ENCODE data around the gene TMOD3.
"Not testable (repeated sequence)": the region's sequence is repeated elsewhere in the genome, so short reads cannot be mapped to it uniquely, and the experiment has no call there.

TMOD3 gene

DNA sequence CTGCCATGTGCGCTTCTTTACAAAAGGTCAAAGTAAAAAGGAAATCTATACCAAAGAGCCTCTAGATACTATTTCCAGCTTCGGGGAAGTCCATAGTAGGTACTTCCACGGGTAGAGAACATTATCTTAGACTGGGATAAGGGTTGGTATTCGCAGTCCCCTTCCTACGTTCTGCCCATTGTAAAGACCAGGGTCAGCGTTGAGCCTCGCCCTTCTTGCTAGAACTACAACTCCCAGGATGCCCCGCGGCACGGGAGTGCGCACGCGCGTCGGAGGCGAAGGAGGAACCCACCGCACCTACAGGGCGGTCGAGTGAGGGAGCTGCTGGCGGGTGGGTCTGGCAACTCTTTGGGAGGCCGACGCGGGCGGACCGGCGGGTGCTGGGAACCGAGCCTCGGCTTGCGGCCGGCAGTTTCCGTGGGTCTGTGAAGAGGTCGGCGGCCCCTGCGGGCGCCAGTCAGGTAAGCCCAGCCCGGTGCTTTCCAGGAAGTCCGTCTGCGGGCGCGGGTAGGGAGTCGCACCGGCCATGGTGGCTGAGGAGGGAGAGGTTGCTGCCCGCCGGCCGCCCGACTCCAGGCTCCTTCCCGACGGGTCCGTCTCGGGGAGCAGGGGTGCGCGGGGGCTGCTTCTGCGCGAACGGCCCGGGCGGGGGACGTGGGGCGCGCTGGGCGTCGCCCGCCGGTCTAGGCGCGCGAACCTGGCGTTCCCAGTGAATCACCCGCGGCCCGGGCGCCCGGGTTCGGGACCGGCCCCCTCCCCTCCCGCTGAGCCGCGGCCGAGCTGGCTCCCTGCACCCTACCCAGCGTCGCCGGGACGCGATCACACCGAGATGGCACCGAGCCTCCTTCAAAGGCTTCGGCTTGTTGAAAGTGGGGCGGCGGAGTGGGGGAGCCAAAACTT lies at the start of gene TMOD3:
TMOD3 (plus strand) TSS at position 278 of the 900 bp plus-strand sequence. CDS start 33,232 bp downstream, outside the sequence.
- Histone ChIP-seq H3K36me3 (ENCODE audit: insufficient read depth, low read length) (no peaks in the 10 kb centered on the region), H2AFZ (ENCODE audit: low read depth, low read length) (peak within 1 kb of the TSS; percentile 78), H3K4me3 (ENCODE audit: low read length) (peak within 1 kb of the TSS; percentile 64), H3K9me3 (ENCODE audit: low read length) (no peaks in the 10 kb centered on the region), H3K4me1 (ENCODE audit: insufficient read depth, low read length) (peaks cover 21% of the 10 kb centered on the region), H3K27me3 (ENCODE audit: insufficient read depth, low read length) (no peaks in the 10 kb centered on the region)

DNA sequence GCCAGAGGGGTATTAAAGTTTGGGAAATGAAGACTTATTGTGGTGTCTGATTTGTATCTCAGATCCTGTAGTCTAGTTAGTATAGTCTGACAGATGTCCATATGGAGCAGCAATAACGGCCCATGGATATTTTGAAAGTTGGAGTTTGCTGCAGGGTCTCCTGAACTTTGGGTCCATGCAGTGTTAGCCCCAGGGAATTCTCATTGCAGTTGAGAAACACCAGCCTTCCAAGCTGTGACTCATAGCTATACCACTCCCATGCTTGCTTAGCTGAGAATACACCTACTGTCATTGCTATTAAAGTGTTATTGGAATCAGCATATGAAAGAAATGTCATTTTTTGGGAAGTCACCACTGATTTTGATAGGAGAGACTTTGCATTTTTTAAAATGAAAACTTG lies 48.8 kb upstream of the TMOD3 start:
- Histone ChIP-seq H3K4me1 (ENCODE audit: insufficient read depth, low read length) (no peaks in the 10 kb centered on the region), H3K36me3 (ENCODE audit: insufficient read depth, low read length) (peaks cover 4% of the 10 kb centered on the region), H2AFZ (ENCODE audit: low read depth, low read length) (no peak overlapping the region), H3K27me3 (ENCODE audit: insufficient read depth, low read length) (no peaks in the 10 kb centered on the region), H3K4me3 (ENCODE audit: low read length) (no peak overlapping the region), H3K9me3 (ENCODE audit: low read length) (no peaks in the 10 kb centered on the region)

- H3K4me3 ChIP-seq (ENCODE audit: low read length) = no peak overlapping the region
- H3K27me3 ChIP-seq (ENCODE audit: insufficient read depth, low read length) = no peaks in the 10 kb centered on the region
- H3K4me1 ChIP-seq (ENCODE audit: insufficient read depth, low read length) = no peaks in the 10 kb centered on the region
- H2AFZ ChIP-seq (ENCODE audit: low read depth, low read length) = no peak overlapping the region
- H3K9me3 ChIP-seq (ENCODE audit: low read length) = no peaks in the 10 kb centered on the region
- peaks cover 4% of the 10 kb centered on the region for H3K36me3 ChIP-seq (ENCODE audit: insufficient read depth, low read length)
These were observed 47.9 kb upstream of the TMOD3 start for GRCh38 chr15:51781506-51781905.

GRCh38 chr15:51782357-51782896 lies 47.0 kb upstream of the TMOD3 start:
- H3K9me3 ChIP-seq (ENCODE audit: low read length) = no peaks in the 10 kb centered on the region
- peaks cover 4% of the 10 kb centered on the region for H3K36me3 ChIP-seq (ENCODE audit: insufficient read depth, low read length)
- no peaks in the 10 kb centered on the region for H3K4me1 ChIP-seq (ENCODE audit: insufficient read depth, low read length)
- H3K27me3 ChIP-seq (ENCODE audit: insufficient read depth, low read length) = no peaks in the 10 kb centered on the region
- H3K4me3 ChIP-seq (ENCODE audit: low read length) = no peak overlapping the region
- H2AFZ ChIP-seq (ENCODE audit: low read depth, low read length) = no peak overlapping the region

DNA sequence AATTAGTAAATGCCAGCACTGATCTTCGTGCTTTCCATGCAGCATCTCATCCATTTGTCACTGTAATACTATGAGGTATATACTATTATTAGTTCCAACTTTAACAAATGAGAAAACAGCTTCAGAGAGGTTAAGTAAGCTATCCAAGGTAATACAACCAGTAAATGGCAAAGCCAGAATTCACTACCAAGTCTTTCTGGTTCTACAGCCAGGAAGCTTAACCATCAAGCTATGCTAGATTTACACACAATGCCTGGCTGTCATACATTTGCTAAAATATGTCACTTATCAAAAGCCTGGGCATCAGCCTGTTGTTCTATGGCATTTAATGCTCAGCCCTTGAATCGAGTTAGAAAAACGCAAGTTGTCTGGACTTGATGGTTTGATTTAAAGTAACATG lies 45.5 kb upstream of the TMOD3 start:
- H3K4me3 ChIP-seq (ENCODE audit: low read length) = no peak overlapping the region
- H3K36me3 ChIP-seq (ENCODE audit: insufficient read depth, low read length) = peaks cover 4% of the 10 kb centered on the region
- no peaks in the 10 kb centered on the region for H3K9me3 ChIP-seq (ENCODE audit: low read length)
- H3K4me1 ChIP-seq (ENCODE audit: insufficient read depth, low read length) = no peaks in the 10 kb centered on the region
- H3K27me3 ChIP-seq (ENCODE audit: insufficient read depth, low read length) = no peaks in the 10 kb centered on the region
- H2AFZ ChIP-seq (ENCODE audit: low read depth, low read length) = no peak overlapping the region

GRCh38 chr15:51787130-51787529 lies 42.3 kb upstream of the TMOD3 start:
- H3K4me3 ChIP-seq (ENCODE audit: low read length); H3K36me3 ChIP-seq (ENCODE audit: insufficient read depth, low read length); H3K4me1 ChIP-seq (ENCODE audit: insufficient read depth, low read length); H2AFZ ChIP-seq (ENCODE audit: low read depth, low read length); H3K9me3 ChIP-seq (ENCODE audit: low read length); H3K27me3 ChIP-seq (ENCODE audit: insufficient read depth, low read length): not testable (repeated sequence)

DNA sequence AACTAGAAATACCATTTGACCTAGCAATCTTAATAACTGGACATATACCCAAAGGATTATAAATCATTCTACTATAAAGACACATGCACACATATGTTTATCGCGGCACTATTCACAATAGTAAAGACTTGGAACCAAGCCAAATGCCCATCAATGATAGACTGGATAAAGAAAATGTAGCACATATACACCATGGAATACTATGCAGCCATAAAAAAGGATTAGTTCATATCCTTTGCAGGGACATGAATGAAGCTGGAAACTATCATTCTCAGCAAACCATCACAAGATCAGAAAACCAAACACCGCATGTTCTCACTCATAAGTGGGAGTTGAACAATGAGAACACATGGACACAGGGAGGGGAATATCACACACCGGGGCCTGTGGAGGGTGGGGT lies 37.0 kb upstream of the TMOD3 start:
- H3K4me1 ChIP-seq (ENCODE audit: insufficient read depth, low read length); H3K36me3 ChIP-seq (ENCODE audit: insufficient read depth, low read length); H3K4me3 ChIP-seq (ENCODE audit: low read length); H3K27me3 ChIP-seq (ENCODE audit: insufficient read depth, low read length); H3K9me3 ChIP-seq (ENCODE audit: low read length); H2AFZ ChIP-seq (ENCODE audit: low read depth, low read length): not testable (repeated sequence)

DNA sequence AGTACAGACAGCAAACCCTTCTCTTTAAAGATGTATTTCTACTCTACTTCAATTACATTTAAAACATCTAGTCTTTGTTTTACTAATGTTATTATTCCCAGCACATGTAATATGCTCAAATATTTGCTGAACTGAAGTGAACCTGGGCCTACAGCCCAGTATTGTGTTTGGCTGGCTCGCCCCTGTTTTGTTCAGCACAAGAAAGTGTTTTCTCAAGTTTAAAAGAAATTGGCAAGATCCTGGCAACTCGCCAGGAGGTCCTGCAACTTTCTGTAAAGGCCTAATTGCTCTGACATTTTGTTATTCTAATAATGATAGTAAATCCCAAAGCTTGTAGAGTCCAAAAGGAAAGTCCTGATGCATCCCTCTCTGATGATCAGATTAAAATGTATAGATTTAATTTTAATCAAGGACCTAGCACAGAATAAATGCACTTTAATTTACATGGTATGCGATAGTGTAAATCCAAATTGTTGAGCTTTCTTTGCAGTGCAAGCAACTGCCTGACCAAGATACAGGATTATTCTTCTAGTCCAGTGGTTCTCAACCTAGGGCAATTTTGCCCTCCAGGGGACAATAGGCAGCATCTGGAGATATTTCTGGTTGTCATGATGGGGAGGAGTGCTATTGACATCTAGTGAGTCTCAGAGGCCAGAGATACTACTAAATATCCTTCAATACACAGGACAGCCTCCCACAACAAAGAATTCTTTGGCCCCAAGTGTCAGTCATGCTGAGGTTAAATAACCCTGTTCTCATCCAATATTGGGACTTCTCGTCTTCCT lies 35.7 kb upstream of the TMOD3 start:
- Histone ChIP-seq H2AFZ (ENCODE audit: low read depth, low read length) (no peak overlapping the region), H3K9me3 (ENCODE audit: low read length) (no peaks in the 10 kb centered on the region), H3K27me3 (ENCODE audit: insufficient read depth, low read length) (no peaks in the 10 kb centered on the region), H3K36me3 (ENCODE audit: insufficient read depth, low read length) (no peaks in the 10 kb centered on the region), H3K4me1 (ENCODE audit: insufficient read depth, low read length) (peaks cover 10% of the 10 kb centered on the region), H3K4me3 (ENCODE audit: low read length) (no peak overlapping the region)

DNA sequence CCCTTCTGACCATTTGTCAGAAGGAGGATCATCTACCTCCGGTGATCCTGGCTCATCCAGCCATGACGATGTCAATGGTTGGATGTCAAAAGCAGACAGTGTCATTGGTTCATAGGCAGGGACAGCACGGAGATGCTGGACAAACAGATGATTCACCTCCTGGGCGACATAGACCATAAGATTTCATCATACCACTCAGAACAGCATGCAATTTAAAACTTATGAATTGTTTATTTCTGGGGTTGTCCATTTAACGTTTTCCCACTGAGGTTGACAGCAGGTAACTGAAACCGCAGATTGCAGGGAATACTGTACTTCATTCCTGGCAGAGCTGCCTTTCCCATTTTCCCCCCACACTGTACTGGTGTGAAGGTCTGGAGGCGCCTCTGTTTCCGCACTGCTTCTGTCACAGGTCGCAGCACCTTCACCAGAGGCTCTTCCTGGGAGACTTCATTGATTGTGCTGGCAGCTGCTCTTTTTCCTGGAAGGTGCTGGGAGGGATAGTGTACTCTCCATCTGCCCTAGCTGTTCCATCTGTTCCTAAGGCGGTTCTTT lies 32.5 kb upstream of the TMOD3 start:
- H3K4me1 ChIP-seq (ENCODE audit: insufficient read depth, low read length) = peaks cover 22% of the 10 kb centered on the region
- no peaks in the 10 kb centered on the region for H3K36me3 ChIP-seq (ENCODE audit: insufficient read depth, low read length)
- H2AFZ ChIP-seq (ENCODE audit: low read depth, low read length) = no peak overlapping the region
- H3K9me3 ChIP-seq (ENCODE audit: low read length) = no peaks in the 10 kb centered on the region
- H3K4me3 ChIP-seq (ENCODE audit: low read length) = no peak overlapping the region
- no peaks in the 10 kb centered on the region for H3K27me3 ChIP-seq (ENCODE audit: insufficient read depth, low read length)

DNA sequence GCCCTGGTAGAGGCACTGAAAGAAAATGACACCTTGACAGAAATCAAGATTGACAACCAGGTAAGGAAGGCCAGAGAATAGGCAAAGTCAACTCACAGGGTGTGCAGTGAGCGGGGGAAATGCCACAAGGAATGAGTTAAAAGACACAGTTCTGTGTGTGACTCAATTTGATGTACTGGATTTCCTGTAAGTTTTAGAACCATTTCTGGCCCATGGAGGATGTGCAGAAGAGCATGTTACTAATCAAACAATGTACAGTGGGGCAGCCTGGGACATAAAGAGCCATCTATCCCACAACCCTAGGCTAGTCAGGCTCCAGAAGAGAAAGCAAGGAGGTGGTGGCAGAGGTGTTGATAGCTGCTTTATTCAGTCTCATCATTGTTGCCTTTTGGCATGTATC lies 31.2 kb upstream of the TMOD3 start:
- Histone ChIP-seq H3K9me3 (ENCODE audit: low read length) (no peaks in the 10 kb centered on the region), H2AFZ (ENCODE audit: low read depth, low read length) (no peak overlapping the region), H3K4me3 (ENCODE audit: low read length) (no peak overlapping the region), H3K27me3 (ENCODE audit: insufficient read depth, low read length) (no peaks in the 10 kb centered on the region), H3K4me1 (ENCODE audit: insufficient read depth, low read length) (peaks cover 22% of the 10 kb centered on the region), H3K36me3 (ENCODE audit: insufficient read depth, low read length) (no peaks in the 10 kb centered on the region)

- no peak overlapping the region for H3K4me3 ChIP-seq (ENCODE audit: low read length)
- H3K27me3 ChIP-seq (ENCODE audit: insufficient read depth, low read length) = no peaks in the 10 kb centered on the region
- peaks cover 15% of the 10 kb centered on the region for H3K4me1 ChIP-seq (ENCODE audit: insufficient read depth, low read length)
- no peaks in the 10 kb centered on the region for H3K36me3 ChIP-seq (ENCODE audit: insufficient read depth, low read length)
- H2AFZ ChIP-seq (ENCODE audit: low read depth, low read length) = no peak overlapping the region
- no peaks in the 10 kb centered on the region for H3K9me3 ChIP-seq (ENCODE audit: low read length)
These were observed 29.9 kb upstream of the TMOD3 start for GRCh38 chr15:51799282-51800252.

GRCh38 chr15:51801391-51801835 lies 28.0 kb upstream of the TMOD3 start:
- no peaks in the 10 kb centered on the region for H3K27me3 ChIP-seq (ENCODE audit: insufficient read depth, low read length)
- H3K9me3 ChIP-seq (ENCODE audit: low read length) = peaks cover 2% of the 10 kb centered on the region
- no peak overlapping the region for H3K4me3 ChIP-seq (ENCODE audit: low read length)
- H3K4me1 ChIP-seq (ENCODE audit: insufficient read depth, low read length) = peaks cover 15% of the 10 kb centered on the region
- H3K36me3 ChIP-seq (ENCODE audit: insufficient read depth, low read length) = peaks cover 5% of the 10 kb centered on the region
- H2AFZ ChIP-seq (ENCODE audit: low read depth, low read length) = no peak overlapping the region

Measured in neuron (in vitro differentiated cells).